Vagina (tissue), 2 donors: ENCODE results near the gene KAZN. TPM values are rescaled to one million over a fixed set of nuclear protein-coding genes. Genes with fewer than 3 reads are reported as not detected.

Source experiments
- DNase-seq, 2 donors: peaks; one replicate each; pipeline ENCODE4 v3.0.0-alpha.2; 2017; ENCODE audit errors: extremely low spot score in 2 of 2
- H3K27ac ChIP-seq: fragments of 200-600 bp; sonication (generic); one replicate; pipeline ENCODE4 v1.5.1; 2019
- H3K27me3 ChIP-seq: fragments of 200-600 bp; sonication (generic); one replicate; pipeline ENCODE4 v1.5.1; 2019
- H3K36me3 ChIP-seq, 2 donors: fragments of 200-600 bp; sonication (generic); one replicate each; pipeline ENCODE4 v1.5.1; 2017 to 2019
- H3K4me1 ChIP-seq: fragments of 200-600 bp; sonication (generic); one replicate; pipeline ENCODE4 v1.5.1; 2019
- H3K4me3 ChIP-seq, 2 donors: fragments of 200-600 bp; sonication (generic); 1 replicate in 1 of 2; 2 replicates in 1 of 2; pipeline ENCODE4 v1.5.1; 2016 to 2019
- H3K9me3 ChIP-seq: fragments of 200-600 bp; sonication (generic); one replicate; pipeline ENCODE4 v1.5.1; 2019
- POLR2A ChIP-seq, 2 donors: fragments of 450-650 bp; IDR thresholded peaks; one replicate each; pipeline ENCODE4 v1.6.1; 2017; ENCODE audit warnings: antibody characterized with exemption in 2 of 2, mild to moderate bottlenecking in 2 of 2, moderate library complexity in 2 of 2
- POLR2AphosphoS5 ChIP-seq, 2 donors: sonication (generic); formaldehyde crosslinking; IDR thresholded peaks; one replicate each; pipeline ENCODE4 v1.9.0; 2017; ENCODE audit warnings: antibody characterized with exemption in 2 of 2, mild to moderate bottlenecking in 2 of 2, low read depth in 1 of 2; ENCODE audit not compliant: insufficient read depth in 1 of 2
- intact Hi-C: fragments of 100-400 bp; cut with DNase I; formaldehyde crosslinking; loops from one replicate; pipeline ENCODE4 v1.15.1; 2023
- total RNA-seq: library from RNA; depleted of rRNA; stranded (reverse); fragments of >200 nt; gene quantifications from one replicate; pipeline ENCODE4 v1.2.3, GENCODE V29; 2016
- TF ChIP-seq, protein P1 (sequence below), 3 experiments: fragments of 450-650 bp in 2 of 3; fragments of 200-600 bp in 1 of 3; sonication (generic) in 1 of 3; IDR thresholded peaks; one replicate each; pipeline ENCODE4 v1.5.1; 2017 to 2019; ENCODE audit warnings: antibody characterized with exemption in 3 of 3, mild to moderate bottlenecking in 2 of 3, moderate library complexity in 2 of 3

KAZN gene
- total RNA-seq, 1 donor from 2014 or later, result 29.5 TPM

DNA sequence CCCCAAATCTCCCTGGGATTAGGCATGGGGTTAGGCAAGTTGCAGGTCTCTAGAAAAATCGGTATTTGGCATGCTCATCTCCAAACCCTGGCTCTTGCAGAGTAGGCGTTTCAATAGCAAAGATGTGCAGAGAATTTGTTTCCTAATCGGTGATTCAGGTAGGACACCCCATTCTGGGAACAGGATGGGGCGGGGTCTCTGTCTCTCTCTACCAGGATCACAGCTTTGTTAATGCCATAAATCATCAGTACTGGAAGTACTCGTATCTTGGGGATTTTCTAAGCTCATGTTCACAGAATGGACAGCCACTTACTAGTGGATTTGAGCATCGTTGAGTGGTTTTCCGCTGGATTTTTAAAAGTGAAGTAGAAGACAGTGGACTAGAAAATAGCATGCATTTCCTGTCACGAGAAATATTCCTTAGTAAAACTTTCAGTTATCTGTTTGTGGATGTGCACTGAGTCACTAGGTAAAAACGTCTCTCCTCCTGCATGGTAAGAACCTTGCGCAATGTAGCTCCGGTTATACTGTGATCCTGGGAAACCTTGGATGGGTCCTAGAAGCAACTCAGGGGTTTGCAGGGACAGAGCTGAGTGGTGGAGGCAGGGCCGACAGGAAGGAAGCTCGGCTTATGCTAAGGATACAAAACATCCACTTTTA is 560.2 kb downstream of the KAZN start:
- intact Hi-C loops, result loop anchor here (10.0 kb wide), 1 partner anchor 56 kb away; no protein-coding TSS in a partner anchor

DNA sequence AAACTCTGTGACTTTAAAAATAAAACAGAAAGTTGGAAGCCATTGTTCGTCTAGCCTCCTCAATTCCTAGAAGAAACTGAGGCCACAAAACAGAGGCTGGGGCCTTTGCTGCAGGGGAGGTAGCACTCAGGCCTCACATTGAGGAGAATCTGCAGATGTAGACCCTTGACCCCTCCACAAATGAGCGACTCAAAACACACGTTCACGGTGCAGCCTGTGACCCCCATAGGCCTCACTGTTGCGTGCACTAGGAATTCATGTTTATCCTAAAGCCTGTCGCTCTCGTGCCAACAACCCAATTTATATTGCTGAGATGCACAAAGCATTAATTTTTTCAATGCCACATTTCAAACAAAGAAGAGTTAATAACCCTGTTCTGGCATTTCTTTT is 560.7 kb downstream of the KAZN start:
- H3K27me3 ChIP-seq, result no peaks in the 10 kb centered on the region
- TF ChIP-seq POLR2AphosphoS5 (IDR thresholded peaks at IDR 0.05; ENCODE audit: insufficient read depth in 1 of 2, low read depth in 1 of 2), result no peak
- TF ChIP-seq POLR2A (IDR thresholded peaks at IDR 0.05), result no peak
- TF ChIP-seq, protein P1, sequence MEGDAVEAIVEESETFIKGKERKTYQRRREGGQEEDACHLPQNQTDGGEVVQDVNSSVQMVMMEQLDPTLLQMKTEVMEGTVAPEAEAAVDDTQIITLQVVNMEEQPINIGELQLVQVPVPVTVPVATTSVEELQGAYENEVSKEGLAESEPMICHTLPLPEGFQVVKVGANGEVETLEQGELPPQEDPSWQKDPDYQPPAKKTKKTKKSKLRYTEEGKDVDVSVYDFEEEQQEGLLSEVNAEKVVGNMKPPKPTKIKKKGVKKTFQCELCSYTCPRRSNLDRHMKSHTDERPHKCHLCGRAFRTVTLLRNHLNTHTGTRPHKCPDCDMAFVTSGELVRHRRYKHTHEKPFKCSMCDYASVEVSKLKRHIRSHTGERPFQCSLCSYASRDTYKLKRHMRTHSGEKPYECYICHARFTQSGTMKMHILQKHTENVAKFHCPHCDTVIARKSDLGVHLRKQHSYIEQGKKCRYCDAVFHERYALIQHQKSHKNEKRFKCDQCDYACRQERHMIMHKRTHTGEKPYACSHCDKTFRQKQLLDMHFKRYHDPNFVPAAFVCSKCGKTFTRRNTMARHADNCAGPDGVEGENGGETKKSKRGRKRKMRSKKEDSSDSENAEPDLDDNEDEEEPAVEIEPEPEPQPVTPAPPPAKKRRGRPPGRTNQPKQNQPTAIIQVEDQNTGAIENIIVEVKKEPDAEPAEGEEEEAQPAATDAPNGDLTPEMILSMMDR (IDR thresholded peaks at IDR 0.05), result no peak
- no peaks in the 10 kb centered on the region for H3K9me3 ChIP-seq
- no peak for DNase-seq
- no peaks in the 10 kb centered on the region for H3K36me3 ChIP-seq
- no peak overlapping the region for H3K4me3 ChIP-seq
- H3K4me1 ChIP-seq, result peaks cover 43% of the 10 kb centered on the region
- no peak overlapping the region for H3K27ac ChIP-seq
- intact Hi-C loops, result loop anchor here (10.0 kb wide), 1 partner anchor 56 kb away; no protein-coding TSS in a partner anchor

More for the DNA sequence above, 560.2 kb downstream of the KAZN start:
- no peak overlapping the region for H3K27ac ChIP-seq
- H3K36me3 ChIP-seq, result no peaks in the 10 kb centered on the region
- H3K4me3 ChIP-seq, result no peak overlapping the region
- H3K9me3 ChIP-seq, result no peaks in the 10 kb centered on the region
- H3K4me1 ChIP-seq, result peaks cover 46% of the 10 kb centered on the region
- H3K27me3 ChIP-seq, result no peaks in the 10 kb centered on the region
- no peak for TF ChIP-seq POLR2A (IDR thresholded peaks at IDR 0.05)
- no peak for TF ChIP-seq POLR2AphosphoS5 (IDR thresholded peaks at IDR 0.05; ENCODE audit: insufficient read depth in 1 of 2, low read depth in 1 of 2)
- TF ChIP-seq, protein P1 (IDR thresholded peaks at IDR 0.05), result no peak
- no peak for DNase-seq

DNA sequence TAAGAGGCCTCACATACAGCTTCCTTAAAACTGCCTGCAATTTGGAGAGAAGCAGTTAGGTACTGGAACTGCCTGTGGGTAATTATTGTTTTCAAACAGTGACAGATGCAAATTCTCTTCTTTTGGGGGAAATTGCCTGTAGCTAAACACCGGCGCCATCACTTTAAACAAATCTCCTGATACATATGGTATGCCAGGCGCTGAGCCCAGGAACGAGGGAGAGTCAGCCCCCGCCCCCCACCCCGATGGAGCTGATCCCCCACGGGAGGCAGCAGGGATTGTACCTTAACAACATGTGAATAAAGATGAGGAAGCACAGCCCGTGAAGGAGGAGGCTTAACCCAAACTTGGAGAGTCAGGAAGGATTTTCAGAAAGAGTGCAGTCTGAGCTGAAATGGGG is 562.1 kb downstream of the KAZN start:
- Histone ChIP-seq H3K36me3 (no peaks in the 10 kb centered on the region), H3K27ac (no peak overlapping the region), H3K4me1 (peaks cover 29% of the 10 kb centered on the region), H3K27me3 (no peaks in the 10 kb centered on the region), H3K9me3 (no peaks in the 10 kb centered on the region), H3K4me3 (no peak overlapping the region)
- intact Hi-C loops, result no loop called here
- TF ChIP-seq, protein P1 (IDR thresholded peaks at IDR 0.05), result no peak
- no peak for TF ChIP-seq POLR2AphosphoS5 (IDR thresholded peaks at IDR 0.05; ENCODE audit: insufficient read depth in 1 of 2, low read depth in 1 of 2)
- no peak for TF ChIP-seq POLR2A (IDR thresholded peaks at IDR 0.05)
- no peak for DNase-seq

GRCh38 chr1:15167386-15167785 is 568.9 kb downstream of the KAZN start:
- no peak for TF ChIP-seq POLR2AphosphoS5 (IDR thresholded peaks at IDR 0.05; ENCODE audit: insufficient read depth in 1 of 2, low read depth in 1 of 2)
- TF ChIP-seq, protein P1 (IDR thresholded peaks at IDR 0.05), result no peak
- TF ChIP-seq POLR2A (IDR thresholded peaks at IDR 0.05), result no peak
- intact Hi-C loops, result no loop called here
- H3K36me3 ChIP-seq, result no peaks in the 10 kb centered on the region
- H3K4me1 ChIP-seq, result peaks cover 18% of the 10 kb centered on the region
- H3K27me3 ChIP-seq, result no peaks in the 10 kb centered on the region
- H3K27ac ChIP-seq, result no peak overlapping the region
- H3K9me3 ChIP-seq, result no peaks in the 10 kb centered on the region
- H3K4me3 ChIP-seq, result no peak overlapping the region
- no peak for DNase-seq
